WTC11 (cell line): ENCODE results near the gene THBS2. TPM values are rescaled to one million over a fixed set of nuclear protein-coding genes. Genes with fewer than 3 reads are reported as not detected.

Experiments used
- ATAC-seq: fragments of 200-7000 bp; cut with Tn5 transposase; 2 replicates; pipeline ENCODE4 v1.10.0; 2021; ENCODE audit warnings: mild to moderate bottlenecking, moderate library complexity
- CTCF ChIA-PET: fragments of 300-600 bp; sonication (Branson Sonifier 250); formaldehyde crosslinking; loops from one replicate; lab custom pipeline; 2021; ENCODE audit warnings: antibody characterized with exemption; lab: Charles Lee
- POLR2A ChIA-PET: fragments of 350-600 bp; sonication (Branson Sonifier 250); formaldehyde crosslinking; loops from one replicate; lab custom pipeline; 2021; ENCODE audit warnings: antibody characterized with exemption; lab: Charles Lee
- DNase-seq: peaks from one replicate; pipeline ENCODE4 v3.0.0; 2021; ENCODE audit warnings: low spot score
- H3K27ac Mint-ChIP-seq: 2 replicates; pipeline ENCODE4 v1.8.0; 2021; ENCODE audit warnings: mixed read lengths
- H3K27me3 Mint-ChIP-seq: 2 replicates; pipeline ENCODE4 v1.8.0; 2021; ENCODE audit warnings: low read depth, mild to moderate bottlenecking, moderate library complexity, mixed read lengths
- H3K36me3 Mint-ChIP-seq: 2 replicates; pipeline ENCODE4 v1.8.0; 2021; ENCODE audit warnings: mixed read lengths
- H3K4me1 Mint-ChIP-seq: 2 replicates; pipeline ENCODE4 v1.8.0; 2022; ENCODE audit warnings: mixed read lengths
- H3K4me3 Mint-ChIP-seq: 2 replicates; pipeline ENCODE4 v1.8.0; 2021; ENCODE audit warnings: mild to moderate bottlenecking, moderate library complexity, mixed read lengths
- H3K9me3 Mint-ChIP-seq: 2 replicates; pipeline ENCODE4 v1.8.0; 2021; ENCODE audit warnings: mixed read lengths
- ATF1 ChIP-seq: sonication (generic); formaldehyde crosslinking; IDR thresholded peaks from 2 replicates; pipeline ENCODE4 v1.8.1; 2023; ENCODE audit warnings: mild to moderate bottlenecking, moderate library complexity, missing genetic modification reagents
- ATF2 ChIP-seq: sonication (generic); formaldehyde crosslinking; IDR thresholded peaks from 2 replicates; pipeline ENCODE4 v1.8.1; 2022; ENCODE audit warnings: low read depth, missing genetic modification reagents, borderline replicate concordance
- ATF3 ChIP-seq: sonication (generic); formaldehyde crosslinking; conservative IDR thresholded peaks from 2 replicates; pipeline ENCODE4 v1.8.1; 2022; ENCODE audit warnings: mild to moderate bottlenecking, missing genetic modification reagents
- ATF6 ChIP-seq: sonication (generic); formaldehyde crosslinking; IDR thresholded peaks from 2 replicates; pipeline ENCODE4 v1.8.1; 2023; ENCODE audit warnings: mild to moderate bottlenecking, missing genetic modification reagents
- CBFB ChIP-seq: sonication (generic); formaldehyde crosslinking; IDR thresholded peaks from 2 replicates; pipeline ENCODE4 v1.8.1; 2022; ENCODE audit warnings: mild to moderate bottlenecking, low read depth, missing genetic modification reagents
- E2F4 ChIP-seq: sonication (generic); formaldehyde crosslinking; IDR thresholded peaks from 2 replicates; pipeline ENCODE4 v1.8.1; 2022; ENCODE audit warnings: low read depth, mild to moderate bottlenecking, moderate library complexity, missing genetic modification reagents, borderline replicate concordance
- FOXK1 ChIP-seq: sonication (generic); formaldehyde crosslinking; IDR thresholded peaks from 2 replicates; pipeline ENCODE4 v1.8.0; 2022; ENCODE audit warnings: mild to moderate bottlenecking, moderate library complexity, missing genetic modification reagents
- FOXP4 ChIP-seq: sonication (generic); formaldehyde crosslinking; IDR thresholded peaks from 2 replicates; pipeline ENCODE4 v1.8.0; 2022; ENCODE audit warnings: mild to moderate bottlenecking, missing genetic modification reagents
- GTF2I ChIP-seq: fragments of 250-450 bp; sonication (Bioruptor Pico); conservative IDR thresholded peaks from 2 replicates; pipeline ENCODE4 v1.4.0; 2021; ENCODE audit warnings: mild to moderate bottlenecking
- HMGXB4 ChIP-seq: sonication (generic); formaldehyde crosslinking; IDR thresholded peaks from 2 replicates; pipeline ENCODE4 v1.8.1; 2023; ENCODE audit warnings: mild to moderate bottlenecking, moderate library complexity, missing genetic modification reagents
- IRF1 ChIP-seq: sonication (generic); formaldehyde crosslinking; IDR thresholded peaks from 2 replicates; pipeline ENCODE4 v1.8.0; 2023; ENCODE audit warnings: missing genetic modification reagents
- JAZF1 ChIP-seq: fragments of 250-450 bp; sonication (Bioruptor Pico); IDR thresholded peaks from 2 replicates; pipeline ENCODE4 v1.9.0; 2021; ENCODE audit warnings: moderate library complexity, mild to moderate bottlenecking, inconsistent platforms
- MAX ChIP-seq: sonication (generic); formaldehyde crosslinking; IDR thresholded peaks from 2 replicates; pipeline ENCODE4 v1.8.0; 2022; ENCODE audit warnings: mild to moderate bottlenecking, missing genetic modification reagents
- MLX ChIP-seq: sonication (generic); formaldehyde crosslinking; IDR thresholded peaks from 2 replicates; pipeline ENCODE4 v1.8.1; 2023; ENCODE audit warnings: mild to moderate bottlenecking, missing genetic modification reagents, moderate library complexity
- NR2C2 ChIP-seq: sonication (generic); formaldehyde crosslinking; IDR thresholded peaks from 2 replicates; pipeline ENCODE4 v1.8.0; 2022; ENCODE audit warnings: mild to moderate bottlenecking, missing genetic modification reagents
- NR3C1 ChIP-seq: sonication (generic); formaldehyde crosslinking; conservative IDR thresholded peaks from 2 replicates; pipeline ENCODE4 v1.8.1; 2023; ENCODE audit warnings: low read depth, mild to moderate bottlenecking, missing genetic modification reagents
- OVOL2 ChIP-seq: fragments of 250-450 bp; sonication (Bioruptor Pico); IDR thresholded peaks from 2 replicates; pipeline ENCODE4 v1.9.0; 2021; ENCODE audit warnings: mild to moderate bottlenecking, borderline replicate concordance
- SMAD4 ChIP-seq: sonication (generic); formaldehyde crosslinking; IDR thresholded peaks from 2 replicates; pipeline ENCODE4 v1.8.0; 2022; ENCODE audit warnings: mild to moderate bottlenecking, missing genetic modification reagents
- SOX15 ChIP-seq: fragments of 250-450 bp; sonication (Bioruptor Pico); IDR thresholded peaks from 2 replicates; pipeline ENCODE4 v1.9.0; 2021; ENCODE audit warnings: mild to moderate bottlenecking
- TP53 ChIP-seq: sonication (generic); formaldehyde crosslinking; IDR thresholded peaks from 2 replicates; pipeline ENCODE4 v1.8.1; 2023; ENCODE audit warnings: mild to moderate bottlenecking, missing genetic modification reagents
- USF2 ChIP-seq: sonication (generic); formaldehyde crosslinking; IDR thresholded peaks from 2 replicates; pipeline ENCODE4 v1.8.1; 2023; ENCODE audit warnings: mild to moderate bottlenecking, missing genetic modification reagents, moderate library complexity
- ZNF232 ChIP-seq: sonication (generic); formaldehyde crosslinking; IDR thresholded peaks from 2 replicates; pipeline ENCODE4 v1.8.0; 2022; ENCODE audit warnings: mild to moderate bottlenecking, missing genetic modification reagents
- total RNA-seq: library from RNA; stranded (reverse); gene quantifications from 3 replicates; pipeline ENCODE4 v1.2.3, GENCODE V29; 2021

Gene THBS2
- total RNA-seq, 1 experiment from 2014 or later, result 40.3 TPM

- Mint-ChIP-seq H3K4me3 (no peak overlapping the region), H3K36me3 (peaks cover 37% of the 10 kb centered on the region), H3K4me1 (no peaks in the 10 kb centered on the region), H3K27me3 (no peaks in the 10 kb centered on the region), H3K27ac (no peak overlapping the region), H3K9me3 (no peaks in the 10 kb centered on the region)
- TF ChIP-seq E2F4 (CRISPR knock-in tag), result no peak
- TF ChIP-seq OVOL2, result no peak
- TF ChIP-seq GTF2I (CRISPR knock-in tag), result no peak
- TF ChIP-seq ATF1 (CRISPR knock-in tag), result no peak
- TF ChIP-seq ATF3, result no peak
- TF ChIP-seq USF2, result no peak
- no peak for TF ChIP-seq ATF6 (CRISPR knock-in tag)
- no peak for TF ChIP-seq FOXK1 (CRISPR knock-in tag)
- TF ChIP-seq ZNF232 (CRISPR knock-in tag), result no peak
- no peak for TF ChIP-seq MLX
- no peak for TF ChIP-seq IRF1 (CRISPR knock-in tag)
- TF ChIP-seq TP53 (CRISPR knock-in tag), result no peak
- TF ChIP-seq ATF2, result no peak
- CTCF ChIA-PET, result no interaction called here
- POLR2A ChIA-PET, result no interaction called here
- no peak for DNase-seq
- ATAC-seq, result no peak
These were observed 13.5 kb downstream of the THBS2 start for GRCh38 chr6:169240125-169240524.

- Mint-ChIP-seq H3K4me3 (no peak overlapping the region), H3K9me3 (peaks cover 3% of the 10 kb centered on the region), H3K27me3 (no peaks in the 10 kb centered on the region), H3K36me3 (peaks cover 35% of the 10 kb centered on the region), H3K4me1 (no peaks in the 10 kb centered on the region), H3K27ac (no peak overlapping the region)
- TF ChIP-seq HMGXB4 (CRISPR knock-in tag) (no peak), NR3C1 (CRISPR knock-in tag) (no peak), SOX15 (CRISPR knock-in tag) (no peak), IRF1 (CRISPR knock-in tag) (no peak), ATF1 (CRISPR knock-in tag) (no peak), JAZF1 (CRISPR knock-in tag) (no peak), FOXP4 (CRISPR knock-in tag) (no peak), NR2C2 (CRISPR knock-in tag) (no peak), SMAD4 (CRISPR knock-in tag) (no peak), CBFB (no peak), MAX (CRISPR knock-in tag) (no peak)
- ChIA-PET POLR2A (no interaction called here), CTCF (no interaction called here)
- no peak for ATAC-seq
- DNase-seq, result no peak
These were observed 14.5 kb downstream of the THBS2 start for GRCh38 chr6:169239181-169239580.
